DOHH2 (cell line): ENCODE results near the gene PRKCH.

Experiments
- H3F3A ChIP-seq: fragments of 200-600 bp; sonication (generic), shearing (Covaris generic); 2 replicates; pipeline ENCODE4 v1.6.0; 2016; ENCODE audit warnings: antibody characterized with exemption, mild to moderate bottlenecking; ENCODE audit not compliant: control insufficient read depth, insufficient read depth
- H3K27ac ChIP-seq: fragments of 200-600 bp; sonication (generic); 2 replicates; pipeline ENCODE4 v1.5.1; 2014; ENCODE audit warnings: low read depth, mild to moderate bottlenecking, low read length, moderate library complexity
- H3K27me3 ChIP-seq: fragments of 200-600 bp; sonication (generic); 2 replicates; pipeline ENCODE4 v1.6.1; 2014; ENCODE audit warnings: mild to moderate bottlenecking, low read length, mixed read lengths; ENCODE audit not compliant: control insufficient read depth
- H3K36me3 ChIP-seq: fragments of 200-600 bp; sonication (generic); 2 replicates; pipeline ENCODE4 v1.6.1; 2014; ENCODE audit warnings: mild to moderate bottlenecking, low read length, moderate library complexity, mixed read lengths; ENCODE audit not compliant: control insufficient read depth
- H3K4me1 ChIP-seq: fragments of 200-600 bp; sonication (generic); 2 replicates; pipeline ENCODE4 v1.6.1; 2014; ENCODE audit warnings: mild to moderate bottlenecking, low read length, mixed read lengths; ENCODE audit not compliant: control insufficient read depth
- H3K4me2 ChIP-seq: fragments of 200-600 bp; sonication (generic); 2 replicates; pipeline ENCODE4 v1.6.0; 2014; ENCODE audit warnings: mild to moderate bottlenecking, low read length, moderate library complexity
- H3K4me3 ChIP-seq: fragments of 200-600 bp; sonication (generic); 2 replicates; pipeline ENCODE4 v1.5.1; 2014; ENCODE audit warnings: mild to moderate bottlenecking, low read length, mixed read lengths
- H3K79me2 ChIP-seq: fragments of 200-600 bp; sonication (generic); 2 replicates; pipeline ENCODE4 v1.6.1; 2014; ENCODE audit warnings: mild to moderate bottlenecking, low read length, mixed read lengths; ENCODE audit not compliant: control insufficient read depth
- H3K9me2 ChIP-seq: fragments of 200-600 bp; sonication (generic); replicated peaks from 2 replicates; pipeline ENCODE4 v1.6.1; 2014; ENCODE audit warnings: mild to moderate bottlenecking, low read length, mixed read lengths; ENCODE audit not compliant: control insufficient read depth
- H3K9me3 ChIP-seq: fragments of 200-600 bp; sonication (generic); 2 replicates; pipeline ENCODE4 v1.6.1; 2014; ENCODE audit warnings: antibody characterized with exemption, low read length, mixed read lengths; ENCODE audit not compliant: control insufficient read depth, insufficient read depth
- H4K20me1 ChIP-seq: fragments of 200-600 bp; sonication (generic); 2 replicates; pipeline ENCODE4 v1.6.0; 2014; ENCODE audit warnings: low read depth, mild to moderate bottlenecking, antibody characterized with exemption, low read length, moderate library complexity; ENCODE audit not compliant: control insufficient read depth, insufficient read depth
- CTCF ChIP-seq: fragments of 200-600 bp; sonication (generic); IDR thresholded peaks from one replicate; pipeline ENCODE4 v1.5.1; 2014; ENCODE audit warnings: antibody characterized with exemption, mild to moderate bottlenecking, low read depth, low read length; ENCODE audit not compliant: poor library complexity, severe bottlenecking
- EZH2phosphoT487 ChIP-seq: fragments of 200-600 bp; sonication (generic); IDR thresholded peaks from 2 replicates; pipeline ENCODE4 v1.6.1; 2017; ENCODE audit warnings: borderline replicate concordance, mild to moderate bottlenecking, antibody characterized with exemption, low read length, moderate library complexity, mixed read lengths

PRKCH gene

GRCh38 chr14:61561104-61561503 lies 239.7 kb downstream of the PRKCH start:
- H3K4me1 ChIP-seq: peaks cover 54% of the 10 kb centered on the region
- no peak overlapping the region for H3K4me2 ChIP-seq
- H3K4me3 ChIP-seq: no peak overlapping the region
- no peaks in the 10 kb centered on the region for H3K79me2 ChIP-seq
- no peaks in the 10 kb centered on the region for H4K20me1 ChIP-seq
- no peak overlapping the region for H3K27ac ChIP-seq
- no peaks in the 10 kb centered on the region for H3K36me3 ChIP-seq
- no peaks in the 10 kb centered on the region for H3F3A ChIP-seq
- no peaks in the 10 kb centered on the region for H3K9me2 ChIP-seq
- no peaks in the 10 kb centered on the region for H3K27me3 ChIP-seq
- TF ChIP-seq EZH2phosphoT487 (no peak), CTCF (no peak)
- H3K9me3 ChIP-seq: no peaks in the 10 kb centered on the region

GRCh38 chr14:61561657-61562276 lies 240.4 kb downstream of the PRKCH start:
- Histone ChIP-seq H3F3A (no peaks in the 10 kb centered on the region), H3K36me3 (no peaks in the 10 kb centered on the region), H3K9me2 (no peaks in the 10 kb centered on the region), H3K4me3 (no peak overlapping the region), H3K79me2 (no peaks in the 10 kb centered on the region), H3K27me3 (no peaks in the 10 kb centered on the region), H3K4me1 (peaks cover 59% of the 10 kb centered on the region), H4K20me1 (no peaks in the 10 kb centered on the region), H3K9me3 (no peaks in the 10 kb centered on the region), H3K4me2 (no peak overlapping the region), H3K27ac (no peak overlapping the region)
- no peak for TF ChIP-seq EZH2phosphoT487
- TF ChIP-seq CTCF: no peak

DNA sequence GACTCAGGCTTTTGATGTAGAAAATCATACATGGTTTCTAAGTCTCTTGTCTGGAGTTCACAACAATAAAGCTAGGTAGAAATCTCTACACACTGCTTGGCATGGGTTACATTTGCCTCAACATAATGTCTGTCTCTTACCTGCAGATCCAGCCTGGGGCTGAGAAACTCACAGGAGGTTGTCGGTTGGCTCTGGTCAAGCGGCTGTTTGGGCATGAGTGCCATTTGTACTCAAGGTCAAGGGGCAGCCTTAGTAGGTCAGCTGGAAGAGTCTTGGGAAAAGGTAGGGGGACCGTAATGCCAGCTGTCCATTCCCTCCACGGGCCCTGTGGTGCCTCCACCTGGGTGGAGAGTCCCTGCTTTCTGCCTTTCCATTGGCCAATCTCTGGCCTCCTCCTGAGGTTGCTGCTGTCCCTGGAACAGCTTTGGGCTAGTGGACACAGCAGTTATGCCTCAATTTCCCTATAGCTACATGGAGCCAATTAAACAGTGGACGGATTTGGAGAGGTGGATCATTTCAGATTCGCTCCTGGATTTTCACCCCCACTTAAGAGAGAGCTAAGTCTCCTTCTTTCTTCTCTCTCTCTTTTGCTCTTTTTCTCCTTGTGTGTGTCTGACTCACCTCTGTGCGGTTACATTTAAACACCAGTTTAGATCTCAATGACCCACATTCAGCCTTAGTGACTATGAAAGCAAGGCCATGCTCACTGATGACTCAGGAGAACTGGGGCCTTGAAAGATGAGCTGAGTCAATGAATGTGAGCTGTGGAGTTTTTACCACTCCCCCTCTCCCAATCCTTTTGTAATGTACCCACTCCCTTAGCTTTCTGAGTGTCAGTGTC lies 241.2 kb downstream of the PRKCH start:
- H4K20me1 ChIP-seq: no peaks in the 10 kb centered on the region
- H3K36me3 ChIP-seq: no peaks in the 10 kb centered on the region; the same call in 1 of the 2 replicates
- TF ChIP-seq CTCF (no peak), EZH2phosphoT487 (no peak)
- H3K9me2 ChIP-seq: no peaks in the 10 kb centered on the region
- no peaks in the 10 kb centered on the region for H3K79me2 ChIP-seq
- H3K4me1 ChIP-seq: peaks cover 67% of the 10 kb centered on the region
- no peaks in the 10 kb centered on the region for H3K9me3 ChIP-seq
- H3K4me3 ChIP-seq: no peak overlapping the region
- H3K4me2 ChIP-seq: no peak overlapping the region
- H3F3A ChIP-seq: no peaks in the 10 kb centered on the region
- no peaks in the 10 kb centered on the region for H3K27me3 ChIP-seq
- no peak overlapping the region for H3K27ac ChIP-seq
